Measurements from ENCODE around the gene SART3. TPM values are rescaled to one million over a fixed set of nuclear protein-coding genes. Genes with fewer than 3 reads are reported as not detected.
"Not testable (repeated sequence)": the region's sequence is repeated elsewhere in the genome, so short reads cannot be mapped to it uniquely, and the experiment has no call there.

The SART3 gene
- total RNA-seq, 1 donor from 2014 or later, result 87.3 TPM

DNA sequence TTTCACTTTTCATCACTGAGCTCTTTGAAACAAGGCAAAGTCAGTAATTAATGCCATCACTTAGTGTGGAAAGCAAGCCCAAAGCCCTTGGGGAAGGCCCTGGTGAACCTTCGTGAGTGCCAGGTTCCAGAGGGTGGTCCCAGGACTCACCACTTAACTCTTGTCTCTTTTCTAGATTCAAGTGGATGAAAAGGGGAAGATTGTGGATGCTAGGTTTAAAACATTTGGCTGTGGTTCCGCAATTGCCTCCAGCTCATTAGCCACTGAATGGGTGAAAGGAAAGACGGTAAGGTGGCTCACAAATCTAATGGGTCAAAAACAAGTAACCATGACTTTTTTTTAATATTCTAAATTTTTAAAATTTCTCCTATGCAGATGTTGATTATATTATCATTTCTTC lies 4.2 kb upstream of the SART3 start:
- intact Hi-C loops (cut with micrococcal nuclease), result no loop called here

DNA sequence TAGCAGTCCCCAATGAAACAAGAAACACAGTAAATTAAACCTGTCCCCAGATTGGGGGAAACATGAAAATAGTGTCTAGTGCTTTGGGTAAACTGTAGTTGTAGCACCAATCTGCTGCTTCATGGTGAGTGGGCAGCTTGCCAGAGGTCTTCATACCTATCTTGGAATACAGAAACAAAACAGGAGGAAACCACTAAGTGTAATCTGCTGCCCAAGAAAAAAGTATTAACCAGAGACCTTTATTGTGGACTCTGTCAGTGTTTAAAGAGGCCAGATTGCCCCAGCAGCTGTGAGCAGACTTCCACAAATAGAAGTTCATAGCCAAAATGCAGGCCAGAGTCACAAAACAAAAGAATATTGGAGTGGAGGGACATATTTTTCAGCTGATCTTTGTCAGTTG lies 3.8 kb upstream of the SART3 start:
- intact Hi-C loops (cut with micrococcal nuclease), result loop anchor here (5.0 kb wide), 5 partner anchors 913 to 1607 kb away; partner anchors contain the start of genes FAM222A, KCTD10, MMAB and MTERF2

DNA sequence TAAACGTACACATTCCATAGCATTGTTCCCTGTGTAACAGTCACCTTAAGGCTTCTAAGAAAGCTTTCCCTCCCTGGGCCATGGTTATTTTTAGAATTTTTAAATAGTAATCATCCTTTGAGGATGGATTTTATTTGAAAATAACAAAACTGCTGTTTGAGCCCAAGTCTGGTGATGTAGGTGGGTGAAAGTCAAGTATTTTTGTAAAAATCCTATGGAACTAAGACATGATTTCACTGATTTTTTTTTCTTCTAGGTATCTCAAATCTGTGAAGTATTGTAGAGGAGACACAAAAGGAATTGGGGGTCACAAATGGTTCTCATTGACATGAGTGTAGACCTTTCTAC lies 2.8 kb upstream of the SART3 start:
- intact Hi-C loops (cut with micrococcal nuclease), result loop anchor here (1.0 to 5.0 kb wide), 16 partner anchors 55 to 1606 kb away; partner anchors contain the start of genes ALKBH2, CORO1C, CRY1 and FAM222A

DNA sequence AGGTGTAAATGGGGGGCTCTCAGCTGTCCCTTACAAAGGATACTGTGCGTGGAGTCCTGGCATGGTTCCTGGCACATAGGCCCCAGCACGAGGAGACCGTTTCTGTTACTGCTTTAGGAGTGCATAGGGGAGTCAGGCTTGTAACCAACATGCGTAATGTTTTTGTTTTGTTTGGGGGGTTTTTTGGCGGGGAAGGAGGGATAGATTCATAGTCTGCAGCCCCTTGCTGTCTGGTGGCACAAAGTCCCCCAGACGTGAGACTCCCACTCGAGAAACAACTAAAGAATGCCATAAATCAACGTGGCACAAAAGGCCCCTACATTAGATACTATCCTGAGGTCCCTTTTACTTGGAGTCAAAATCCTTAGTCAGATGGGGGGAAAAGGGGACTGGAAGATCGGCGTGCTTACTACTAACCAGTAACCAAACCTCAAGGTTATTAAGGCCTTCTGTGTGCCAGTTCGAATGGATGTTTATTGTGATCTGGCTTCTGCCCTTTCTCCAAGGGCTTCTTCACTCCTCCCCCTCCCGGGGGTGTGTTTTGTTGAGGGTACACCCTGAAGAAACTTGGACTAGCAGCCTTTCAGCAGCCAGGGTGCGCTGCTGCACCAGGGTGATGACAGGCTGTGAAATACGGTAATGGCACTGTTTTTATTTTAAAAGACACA lies 2.3 kb upstream of the SART3 start:
- intact Hi-C loops (cut with micrococcal nuclease), result loop anchor here (1.0 to 5.0 kb wide), 16 partner anchors 55 to 1606 kb away; partner anchors contain the start of genes ALKBH2, CORO1C, CRY1 and FAM222A

DNA sequence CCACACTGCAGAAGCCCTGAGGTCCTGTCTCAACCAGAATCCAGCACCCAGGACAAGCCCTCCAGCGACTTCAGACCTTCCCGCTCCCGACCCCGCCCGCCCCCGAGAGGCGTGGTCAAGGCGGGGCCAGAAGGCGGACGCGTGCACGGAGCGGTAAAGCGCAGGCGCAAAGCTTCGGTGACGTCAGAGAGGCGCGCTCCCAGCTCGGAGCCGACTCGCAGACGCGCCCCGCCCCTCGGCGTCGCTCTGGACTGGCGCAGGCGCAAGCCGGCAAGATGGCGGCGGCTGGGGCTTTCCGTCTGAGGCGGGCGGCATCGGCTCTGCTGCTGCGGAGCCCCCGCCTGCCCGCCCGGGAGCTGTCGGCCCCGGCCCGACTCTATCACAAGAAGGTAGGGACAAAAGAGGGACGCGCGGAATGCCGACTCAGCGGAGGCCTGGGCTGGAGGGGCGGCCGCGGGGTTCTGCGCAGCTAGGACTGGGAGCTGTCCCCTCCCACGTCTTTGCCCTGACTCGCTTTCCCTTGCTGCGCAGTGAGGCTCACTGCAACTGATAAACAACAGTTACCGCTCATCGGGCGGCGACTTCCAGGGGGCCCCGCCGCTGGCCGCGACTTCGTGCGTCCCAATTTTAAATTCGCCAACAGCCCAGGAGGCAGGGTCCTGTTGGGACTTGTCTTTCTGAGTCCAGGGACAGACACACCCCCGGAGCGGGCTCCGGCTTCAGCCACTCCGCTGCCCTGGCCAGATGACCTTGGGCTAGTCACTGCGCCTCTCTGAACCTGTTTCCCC lies 1.6 kb upstream of the SART3 start, which contains the start of gene ISCU:
Gene ISCU (plus strand): TSS at position 249 of the 788 bp plus-strand sequence. CDS start 27 bp downstream, at position 276.
- intact Hi-C loops (cut with micrococcal nuclease), result loop anchor here (1.0 to 5.0 kb wide), 17 partner anchors 56 to 1605 kb away; partner anchors contain the start of genes ALKBH2, CORO1C, CRY1 and FAM222A

DNA sequence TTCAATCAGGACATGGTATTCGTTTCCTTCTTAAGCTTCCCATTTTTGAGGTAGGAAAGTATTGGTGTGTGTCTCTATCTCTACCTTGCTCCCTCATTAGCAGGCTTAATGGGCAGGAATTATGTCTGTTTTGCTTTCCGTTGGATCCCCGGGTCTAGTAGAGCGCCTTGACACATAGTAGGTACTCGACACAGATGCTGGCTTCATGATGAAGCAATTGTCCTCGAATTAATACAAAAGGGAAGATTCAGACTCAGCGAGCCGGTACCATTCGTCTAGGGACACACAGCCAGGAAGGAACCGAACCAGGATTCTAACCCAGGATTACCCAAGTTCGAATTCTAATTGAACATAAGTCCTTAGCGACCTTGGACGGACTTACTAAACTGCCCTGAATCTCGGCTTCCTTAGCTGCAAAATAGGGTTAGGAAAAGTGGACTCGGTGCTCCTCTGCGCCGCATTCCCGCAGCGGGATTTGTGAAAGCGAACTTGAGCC lies 927 bp upstream of the SART3 start:
- intact Hi-C loops (cut with micrococcal nuclease), result loop anchor here (1.0 to 5.0 kb wide), 12 partner anchors 7 to 1605 kb away; partner anchors contain the start of genes CRY1, FAM222A, FICD and KCTD10

DNA sequence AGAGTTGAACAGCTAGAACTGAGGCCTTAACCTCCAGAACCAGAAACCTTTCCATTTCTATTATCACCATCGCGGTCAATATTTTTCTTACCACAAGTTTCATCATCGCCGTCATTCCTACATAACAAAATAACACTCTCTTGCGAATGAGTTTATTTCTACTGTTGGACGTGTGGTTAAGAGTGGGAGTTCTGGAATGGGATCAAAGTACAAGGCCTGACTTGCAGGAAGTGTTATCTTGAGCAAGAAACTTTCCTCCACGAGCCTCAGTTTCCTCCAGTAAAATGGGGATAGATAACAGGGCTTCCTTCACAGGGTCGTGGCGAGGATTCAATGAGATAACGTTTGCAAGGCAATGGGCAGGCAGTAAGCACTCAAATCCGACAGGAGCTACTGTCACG lies 652 bp downstream of the SART3 start:
- intact Hi-C loops (cut with micrococcal nuclease), result loop anchor here (1.0 to 5.0 kb wide), 6 partner anchors 875 to 1603 kb away; partner anchors contain the start of genes FAM222A, KCTD10, MMAB and MTERF2

DNA sequence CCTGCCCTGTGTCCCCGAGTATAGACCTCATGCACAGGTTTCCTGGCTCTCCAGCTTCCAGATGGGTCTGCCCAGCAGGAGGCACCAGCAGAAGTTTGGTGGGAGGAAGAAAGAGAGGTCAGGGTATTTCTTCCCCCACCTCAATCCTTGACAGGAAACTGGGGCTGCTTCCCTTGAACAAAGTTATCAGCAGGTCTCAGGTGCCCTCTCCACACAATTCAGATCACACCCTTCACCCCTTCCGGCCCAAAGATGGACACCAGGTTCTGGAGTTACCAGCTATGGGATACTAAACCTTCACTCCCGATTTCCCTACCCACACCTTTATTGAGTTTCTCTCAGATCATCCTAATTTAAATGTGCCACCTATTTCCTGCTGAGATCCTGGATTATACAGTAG lies 1.2 kb downstream of the SART3 start:
- intact Hi-C loops (cut with micrococcal nuclease), result loop anchor here (1.0 to 5.0 kb wide), 6 partner anchors 874 to 1602 kb away; partner anchors contain the start of genes FAM222A, KCTD10, MMAB and MTERF2

DNA sequence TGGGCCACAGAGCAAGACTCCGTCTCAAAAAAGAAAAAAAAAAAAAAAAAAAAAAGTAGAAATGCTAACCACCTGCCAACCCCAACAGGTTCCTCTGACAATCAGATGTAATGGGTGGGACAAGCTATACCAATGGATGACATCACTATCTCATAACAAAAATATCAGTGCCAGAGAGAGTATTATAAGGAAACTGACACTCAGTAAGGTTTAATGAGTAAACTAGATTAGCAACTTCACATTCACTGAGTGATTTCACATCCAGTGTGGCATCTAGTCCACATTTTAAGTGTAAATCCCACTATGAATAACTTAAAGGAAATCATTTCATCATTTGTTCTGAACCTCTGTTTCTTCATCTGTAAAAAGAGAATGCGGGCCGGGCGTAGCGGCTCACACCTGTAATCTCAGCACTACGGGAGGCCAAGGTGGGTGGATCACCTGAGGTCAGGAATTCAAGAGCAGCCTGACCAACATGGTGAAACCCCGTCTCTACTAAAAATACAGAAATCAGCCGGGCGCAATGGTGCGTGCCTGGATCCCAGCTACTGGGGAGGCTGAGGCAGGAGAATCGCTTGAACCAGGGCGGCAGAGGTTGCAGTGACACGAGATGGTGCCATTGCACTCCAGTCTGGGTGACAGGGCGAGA lies 1.8 kb downstream of the SART3 start:
- intact Hi-C loops (cut with micrococcal nuclease), result no loop called here

DNA sequence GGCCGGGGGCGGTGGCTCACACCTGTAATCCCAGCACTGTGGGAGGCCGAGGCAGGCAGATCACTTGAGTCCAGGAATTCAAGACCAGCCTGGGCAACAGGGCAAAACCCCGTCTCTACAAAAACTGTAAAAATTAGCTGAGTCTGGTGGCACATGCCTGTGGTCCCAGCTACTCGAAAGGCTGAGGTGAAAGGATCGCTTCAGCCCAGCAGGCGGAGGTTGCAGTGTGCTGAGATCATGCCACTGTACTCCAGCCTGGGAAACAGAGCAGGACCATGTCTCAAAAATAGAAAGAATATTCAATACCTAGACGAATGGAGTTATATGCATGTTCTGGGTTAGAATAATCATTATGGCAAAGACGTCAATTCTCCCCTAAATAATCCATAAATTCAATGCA lies 5.6 kb downstream of the SART3 start:
- intact Hi-C loops (cut with micrococcal nuclease), result not testable (repeated sequence)

DNA sequence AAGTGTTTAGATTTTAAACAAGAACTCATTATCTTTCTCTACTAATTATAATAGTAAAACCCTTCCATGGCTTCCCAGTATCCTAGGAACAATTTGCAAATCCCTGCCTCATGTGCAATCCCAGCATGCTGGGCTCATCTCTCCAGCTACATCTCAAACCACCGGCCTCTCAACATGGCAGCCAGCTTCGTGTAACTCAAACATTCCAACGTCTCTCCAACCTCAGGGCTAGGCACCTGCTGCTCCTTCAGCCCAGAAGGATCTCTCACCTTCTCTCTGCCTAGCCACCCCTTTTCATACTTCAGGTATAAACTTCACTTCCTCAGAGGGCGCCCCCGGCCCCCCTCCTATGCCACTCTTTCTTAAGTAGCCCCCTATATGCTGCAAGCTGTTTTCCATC lies 7.2 kb downstream of the SART3 start:
- intact Hi-C loops (cut with micrococcal nuclease), result no loop called here

DNA sequence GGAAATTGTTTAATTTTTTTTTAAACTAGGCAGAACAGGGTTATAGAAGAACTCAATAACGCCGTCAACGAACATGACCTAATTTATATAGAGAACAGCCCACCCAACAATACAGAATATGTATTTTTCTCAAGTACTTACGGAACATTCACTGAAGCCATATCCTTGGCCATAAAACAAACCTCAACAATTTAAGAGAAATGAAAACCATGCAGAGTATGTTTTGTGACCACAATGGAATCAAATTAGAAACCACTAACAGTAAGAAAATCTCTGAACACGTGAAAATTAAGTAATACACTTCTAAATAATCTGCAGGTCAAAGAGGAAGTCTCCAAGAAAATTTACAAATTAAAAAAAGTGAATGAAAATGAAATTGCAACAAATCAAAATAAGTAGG lies 9.4 kb downstream of the SART3 start:
- intact Hi-C loops (cut with micrococcal nuclease), result no loop called here

DNA sequence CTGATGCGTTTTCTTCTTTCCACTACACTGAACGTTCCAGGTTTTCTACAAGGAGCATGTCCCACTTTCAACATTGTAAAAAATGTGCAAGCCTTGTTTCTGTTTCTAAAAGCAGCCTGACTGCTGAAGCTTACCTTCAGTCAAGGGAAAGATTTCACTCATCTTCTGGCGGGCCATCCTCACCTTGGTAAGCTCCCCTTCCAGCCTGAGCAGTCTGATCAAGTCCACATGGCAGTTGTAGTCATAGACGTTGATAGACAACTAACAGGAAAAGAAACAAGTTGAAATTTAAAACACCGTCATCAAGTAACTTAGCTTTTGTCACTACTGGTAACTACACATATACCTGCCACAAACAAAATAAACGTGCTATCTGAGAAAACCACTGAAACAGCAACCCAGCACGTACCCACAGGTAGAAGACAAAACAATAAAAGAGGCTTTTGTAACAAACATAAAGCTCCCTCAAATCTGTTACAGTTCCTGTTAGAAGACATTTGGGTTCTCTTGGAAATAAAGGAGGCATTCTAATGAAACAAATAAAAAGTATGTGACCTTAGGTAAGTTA lies 11.9 kb downstream of the SART3 start:
- intact Hi-C loops (cut with micrococcal nuclease), result no loop called here

DNA sequence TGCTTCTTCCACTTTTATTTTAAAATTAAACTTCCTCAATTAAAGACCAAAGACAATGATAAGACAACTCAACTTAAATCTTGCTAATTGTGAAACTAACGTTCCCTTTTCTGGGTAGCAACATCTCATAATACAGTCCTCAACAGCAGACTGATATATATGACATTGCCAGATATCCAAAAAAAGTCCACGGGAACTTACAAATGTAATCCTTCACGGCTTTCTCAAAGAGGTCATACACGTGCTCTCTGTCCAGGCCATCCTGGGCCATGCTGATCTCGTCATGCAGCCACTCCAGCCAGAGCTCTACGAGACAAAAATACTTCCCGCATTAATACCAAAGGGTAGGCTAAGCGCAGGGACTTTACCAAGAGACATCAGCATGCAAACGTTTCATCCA lies 13.3 kb downstream of the SART3 start:
- intact Hi-C loops (cut with micrococcal nuclease), result no loop called here

DNA sequence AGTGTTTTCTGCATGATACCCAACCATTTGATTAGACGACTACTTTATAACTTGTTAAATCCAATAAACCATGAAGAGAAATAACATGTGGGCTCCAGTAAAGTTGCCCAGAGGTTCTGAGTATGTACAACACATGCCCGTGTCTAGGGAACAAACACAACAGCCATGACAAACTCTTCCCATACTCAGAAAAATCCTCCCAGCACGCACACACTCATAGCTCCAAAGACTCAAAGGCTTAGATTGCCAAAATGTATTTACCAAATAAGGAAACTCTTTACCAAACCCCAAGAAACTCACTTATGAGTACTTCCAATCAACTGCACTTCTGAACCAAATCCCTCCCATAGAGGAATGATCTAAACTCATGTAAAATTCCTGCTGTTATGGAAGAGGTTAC lies 17.3 kb downstream of the SART3 start:
- intact Hi-C loops (cut with micrococcal nuclease), result no loop called here

DNA sequence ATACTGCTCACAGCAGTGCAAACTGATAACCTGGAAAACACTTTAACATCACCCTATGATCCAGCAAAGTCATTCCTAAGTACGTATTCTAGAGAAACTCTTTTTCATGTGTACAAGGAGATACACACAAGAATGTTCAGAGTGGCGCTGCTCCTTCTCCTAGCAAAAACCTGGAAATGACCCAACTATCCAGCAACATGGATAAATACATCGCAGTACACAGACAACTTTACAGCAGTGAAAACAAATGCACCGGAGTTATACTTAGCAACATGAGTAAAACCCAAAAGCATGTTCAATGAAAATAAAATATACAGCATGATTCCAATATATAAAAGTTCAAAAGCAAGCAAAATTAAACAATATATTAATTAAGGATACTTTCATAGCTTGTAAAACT lies 18.7 kb downstream of the SART3 start:
- intact Hi-C loops (cut with micrococcal nuclease), result no loop called here

DNA sequence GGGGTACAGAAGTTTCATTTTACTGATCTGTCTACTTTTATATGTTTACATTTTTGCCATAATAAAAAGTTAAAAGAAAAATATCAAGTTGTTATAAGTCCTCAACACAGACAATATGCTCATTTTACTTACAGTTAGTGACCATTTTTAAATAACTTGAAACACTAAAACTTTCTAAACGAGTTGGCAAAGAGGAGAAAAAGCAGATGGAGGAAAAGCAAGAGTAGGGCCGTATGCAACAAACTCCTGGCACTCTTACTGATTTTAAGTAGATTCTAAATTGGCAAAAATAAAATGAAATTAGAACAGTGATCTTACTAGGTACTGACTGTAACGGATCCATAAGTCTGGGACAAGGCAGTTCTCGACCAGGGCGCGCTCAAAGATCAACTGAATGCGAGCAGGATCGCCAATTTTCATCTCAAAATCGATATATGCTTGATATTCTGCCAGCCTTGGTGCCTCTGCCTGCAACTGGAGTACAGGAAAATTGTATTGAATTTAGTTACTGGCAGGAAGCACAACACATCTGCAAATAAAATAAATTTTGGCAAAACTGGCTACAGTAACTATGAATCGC lies 22.3 kb downstream of the SART3 start:
- intact Hi-C loops (cut with micrococcal nuclease), result no loop called here

DNA sequence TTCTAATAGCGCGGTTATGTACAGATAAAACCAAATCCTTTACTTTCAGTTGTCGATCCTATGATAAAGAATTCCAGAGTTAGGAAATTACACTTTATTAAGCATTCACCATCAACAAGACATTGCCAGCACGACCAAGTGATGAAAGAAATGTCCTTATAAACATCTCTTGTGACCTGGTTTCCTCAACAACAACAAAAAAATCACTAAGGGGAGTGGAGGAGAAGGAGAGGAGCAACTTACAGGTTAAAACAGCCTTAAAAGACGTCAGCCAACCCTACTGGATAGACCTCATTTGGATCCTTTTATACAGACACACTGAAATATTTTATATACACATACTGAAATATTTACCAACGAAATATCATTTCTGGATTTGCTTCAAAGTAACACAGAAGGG lies 22.8 kb downstream of the SART3 start:
- intact Hi-C loops (cut with micrococcal nuclease), result no loop called here

DNA sequence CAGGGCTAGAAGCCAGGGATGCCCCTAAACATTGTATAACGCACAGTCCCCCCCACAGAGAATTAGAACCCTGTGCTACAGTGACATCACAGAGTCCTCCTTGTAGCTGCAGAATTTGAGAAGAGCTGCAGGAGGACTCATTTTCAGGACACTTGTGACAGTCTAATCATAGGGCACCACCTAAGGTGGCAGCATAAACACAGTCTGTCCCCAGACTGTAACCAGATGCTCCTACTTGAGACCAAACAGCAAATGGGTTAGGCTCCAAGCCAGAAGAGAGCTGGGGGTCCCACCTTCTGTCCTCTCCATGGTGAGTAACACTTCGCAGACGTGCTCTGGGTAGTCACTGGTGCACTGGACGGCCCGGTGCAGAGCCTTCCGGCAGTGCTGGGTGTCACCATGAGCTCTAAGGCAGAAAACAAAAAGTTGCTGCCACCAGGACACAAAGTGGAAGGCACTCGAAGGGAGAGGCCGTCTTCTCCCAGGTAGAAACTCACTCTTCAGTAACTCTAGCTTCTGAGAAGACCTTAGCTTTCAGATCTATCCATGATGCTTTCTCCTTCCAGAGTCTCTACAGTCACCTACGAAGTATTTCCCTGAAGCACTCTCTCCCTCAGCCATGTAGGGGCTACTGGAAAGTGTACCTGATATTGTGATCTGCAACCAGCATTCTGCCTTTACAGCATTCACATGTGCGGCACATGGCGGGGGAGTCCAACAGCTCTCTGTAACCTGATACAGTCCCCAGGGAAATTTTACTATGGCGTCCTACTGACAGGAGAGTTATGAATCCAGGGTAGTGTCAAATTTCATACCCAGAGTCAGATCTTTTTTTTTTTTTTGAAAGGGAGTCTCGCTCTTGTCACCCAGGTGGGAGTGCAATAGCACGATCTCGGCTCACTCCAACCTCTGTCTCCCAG lies 28.8 kb downstream of the SART3 start:
- intact Hi-C loops (cut with micrococcal nuclease), result no loop called here

DNA sequence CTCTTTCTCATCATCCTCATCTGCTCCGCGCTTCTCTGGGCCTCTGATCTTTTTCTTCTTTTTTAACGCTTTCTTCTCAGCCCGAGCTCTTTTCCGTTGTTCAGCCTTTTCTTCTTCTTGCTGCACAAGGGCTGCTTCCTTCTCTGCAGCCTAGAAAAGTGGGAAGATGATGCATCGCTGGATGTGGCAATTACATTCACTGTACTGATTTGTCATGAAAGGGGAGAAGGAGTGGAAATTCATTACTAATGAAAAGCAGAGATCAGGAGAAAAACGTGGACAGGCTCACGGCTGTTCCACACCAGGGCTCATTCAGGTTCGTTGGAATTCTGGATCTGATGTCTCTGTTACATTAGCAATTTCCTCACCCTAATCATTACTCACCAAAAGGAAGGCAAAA lies 30.8 kb downstream of the SART3 start:
- intact Hi-C loops (cut with micrococcal nuclease), result no loop called here

Measured in T-helper 1 cell treated with Interleukin-12 subunit alpha and Interleukin-12 subunit beta and Interleukin-4 antibody, amounts not matched to agents 30 ng/mL and 1 ng/mL, for 36 hours (primary cell).